LNCAP (cell line): ENCODE data around the gene GNAQ.

ENCODE experiments used
- TF ChIP-seq, protein P1 (sequence below): fragments of 450-650 bp; IDR thresholded peaks from 2 replicates; pipeline ENCODE4 v1.5.1; 2017; ENCODE audit warnings: mild to moderate bottlenecking

The GNAQ gene

DNA sequence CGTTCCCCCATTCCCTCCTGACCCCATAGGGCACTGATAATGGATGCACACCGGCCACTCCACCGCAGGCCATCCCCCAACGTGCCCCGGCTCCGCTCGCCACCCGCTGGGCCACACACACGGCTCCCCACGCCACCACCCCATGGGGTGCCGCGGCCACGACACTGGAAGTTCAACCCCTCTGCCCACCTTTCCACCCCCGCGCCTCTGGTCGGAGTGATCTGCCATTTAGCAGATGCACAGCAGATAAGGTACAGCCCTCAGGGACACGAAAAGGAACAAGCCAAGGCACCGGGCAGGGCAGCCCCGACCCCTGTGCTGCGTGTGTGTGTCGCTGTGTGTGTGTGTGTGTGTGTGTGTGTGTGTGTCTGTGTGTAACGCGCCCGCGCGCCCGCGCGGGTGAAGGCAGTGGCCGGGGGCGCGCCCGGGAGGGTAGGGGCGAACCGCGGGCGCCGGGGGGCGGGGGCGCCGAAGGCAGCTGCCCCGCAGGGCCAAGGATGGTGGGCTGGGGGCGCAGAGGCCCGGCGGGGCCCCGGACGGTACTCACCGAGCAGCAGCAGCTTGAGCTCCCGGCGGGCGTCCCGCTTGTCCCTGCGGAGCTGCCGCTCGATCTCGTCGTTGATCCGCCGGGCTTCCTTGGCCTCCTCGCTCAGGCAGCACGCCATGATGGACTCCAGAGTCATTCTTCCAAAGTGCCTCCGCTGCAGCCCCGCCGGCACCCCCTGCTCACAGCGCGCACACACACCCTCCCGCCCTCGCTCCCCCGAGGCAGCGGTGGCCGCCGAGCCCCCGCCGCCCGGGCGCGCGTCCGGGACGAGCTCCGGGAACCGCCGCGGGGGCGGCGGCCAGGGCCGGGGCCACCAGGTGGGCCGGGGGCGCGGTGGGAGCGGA is 813 bp downstream of the GNAQ start:
- TF ChIP-seq, protein P1, sequence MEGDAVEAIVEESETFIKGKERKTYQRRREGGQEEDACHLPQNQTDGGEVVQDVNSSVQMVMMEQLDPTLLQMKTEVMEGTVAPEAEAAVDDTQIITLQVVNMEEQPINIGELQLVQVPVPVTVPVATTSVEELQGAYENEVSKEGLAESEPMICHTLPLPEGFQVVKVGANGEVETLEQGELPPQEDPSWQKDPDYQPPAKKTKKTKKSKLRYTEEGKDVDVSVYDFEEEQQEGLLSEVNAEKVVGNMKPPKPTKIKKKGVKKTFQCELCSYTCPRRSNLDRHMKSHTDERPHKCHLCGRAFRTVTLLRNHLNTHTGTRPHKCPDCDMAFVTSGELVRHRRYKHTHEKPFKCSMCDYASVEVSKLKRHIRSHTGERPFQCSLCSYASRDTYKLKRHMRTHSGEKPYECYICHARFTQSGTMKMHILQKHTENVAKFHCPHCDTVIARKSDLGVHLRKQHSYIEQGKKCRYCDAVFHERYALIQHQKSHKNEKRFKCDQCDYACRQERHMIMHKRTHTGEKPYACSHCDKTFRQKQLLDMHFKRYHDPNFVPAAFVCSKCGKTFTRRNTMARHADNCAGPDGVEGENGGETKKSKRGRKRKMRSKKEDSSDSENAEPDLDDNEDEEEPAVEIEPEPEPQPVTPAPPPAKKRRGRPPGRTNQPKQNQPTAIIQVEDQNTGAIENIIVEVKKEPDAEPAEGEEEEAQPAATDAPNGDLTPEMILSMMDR: no peak

DNA sequence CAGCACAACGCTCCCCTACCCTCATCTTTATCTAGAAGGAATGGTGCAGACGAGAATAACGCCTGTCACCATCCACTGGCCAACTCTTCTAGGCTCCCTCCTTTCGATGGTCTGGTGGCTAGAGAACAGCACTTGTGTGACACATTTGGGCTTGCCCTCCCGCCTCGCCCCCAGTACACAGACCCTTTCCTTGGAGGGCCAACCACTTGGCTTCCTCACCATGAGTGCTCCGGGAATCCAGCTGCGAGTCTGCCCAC is 1.4 kb downstream of the GNAQ start:
- TF ChIP-seq, protein P1: no peak

DNA sequence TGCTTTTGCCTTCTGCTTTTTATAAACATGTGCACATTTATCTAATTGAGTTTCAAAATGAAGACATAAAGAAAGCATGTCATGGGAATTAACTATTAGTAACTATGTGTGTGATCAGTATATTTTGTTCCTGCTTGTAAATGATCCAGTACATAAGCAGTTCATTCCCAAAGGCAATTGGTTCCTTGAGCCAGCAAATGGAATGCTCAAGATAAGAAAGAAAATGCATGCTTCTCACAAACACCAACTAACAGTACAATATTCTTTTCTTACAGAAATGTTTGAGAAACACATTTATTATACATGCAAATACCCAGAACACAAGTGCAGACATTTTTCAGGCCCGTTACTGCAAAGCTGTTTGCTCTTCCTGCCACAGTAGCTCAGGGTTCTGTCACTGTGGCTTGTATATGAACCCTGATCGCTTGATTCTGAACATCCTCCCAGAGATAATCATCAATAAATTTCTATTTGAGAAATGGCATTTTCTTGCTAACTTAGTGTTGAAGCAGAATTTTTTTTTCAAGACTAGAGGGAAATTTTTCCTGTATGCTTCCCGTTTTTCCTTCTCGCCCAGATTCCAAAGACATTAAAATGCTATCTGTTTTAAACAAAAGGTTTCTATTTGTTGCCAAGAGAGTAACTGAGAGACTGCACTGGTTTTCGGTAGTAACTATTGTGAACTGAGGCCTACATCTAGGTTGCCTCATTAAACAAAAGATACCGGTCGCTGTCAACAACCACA is 1.9 kb downstream of the GNAQ start:
- TF ChIP-seq, protein P1: no peak

DNA sequence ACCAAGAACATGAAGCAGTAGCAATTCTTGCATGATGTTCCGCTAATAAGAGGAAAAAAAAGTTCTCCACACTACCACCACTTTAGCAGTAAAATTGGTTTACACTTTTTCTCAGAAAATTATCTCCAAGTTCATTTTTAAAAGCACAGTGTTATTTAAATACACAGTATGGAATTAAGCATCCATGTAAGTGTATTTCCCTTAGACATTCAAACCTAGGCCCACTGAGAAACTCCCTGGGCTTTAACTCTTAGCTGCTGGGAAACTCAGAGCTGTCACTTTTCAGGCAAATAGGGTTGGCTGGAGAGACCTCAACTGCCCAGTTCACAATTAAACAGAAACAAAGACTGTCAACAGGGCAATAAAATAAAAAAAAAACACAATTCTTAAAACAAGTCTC is 2.7 kb downstream of the GNAQ start:
- TF ChIP-seq, protein P1: no peak

DNA sequence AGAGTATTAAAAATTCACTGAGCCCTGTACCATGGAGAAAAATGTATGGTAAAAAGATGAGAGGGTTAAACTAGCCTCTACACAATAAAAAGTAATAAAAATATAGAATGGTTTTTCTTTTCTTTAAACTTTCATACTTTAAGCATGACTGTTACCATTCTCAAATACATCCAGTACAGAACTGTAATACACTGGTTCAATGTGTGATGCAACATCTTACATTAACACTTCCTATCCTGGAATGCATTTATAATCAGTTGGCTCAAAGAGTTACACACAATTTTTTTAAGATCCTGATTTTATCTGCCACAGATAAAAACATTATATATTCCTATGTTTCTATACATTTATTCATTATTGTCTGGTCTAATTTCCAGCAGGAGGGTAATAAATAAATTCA is 4.7 kb downstream of the GNAQ start:
- TF ChIP-seq, protein P1: no peak

DNA sequence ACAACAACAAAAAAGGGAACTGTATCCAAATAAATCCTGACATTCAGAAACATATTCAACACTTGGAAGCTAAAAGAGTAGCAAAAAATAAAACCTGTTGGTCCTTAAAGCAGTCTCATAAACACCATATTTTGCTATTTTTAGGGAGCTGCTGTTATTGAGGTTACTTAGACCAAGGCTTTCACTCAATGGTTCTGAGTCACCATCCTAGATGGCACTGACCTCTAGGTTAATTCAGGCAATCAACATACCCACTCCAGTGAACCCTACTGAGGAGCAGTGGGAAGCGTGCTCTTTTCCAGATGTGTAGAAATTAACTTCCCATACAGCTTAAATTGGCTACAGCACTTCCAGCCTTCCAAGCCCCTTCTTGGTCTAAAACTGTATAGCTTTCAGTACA is 5.2 kb downstream of the GNAQ start:
- TF ChIP-seq, protein P1: no peak

DNA sequence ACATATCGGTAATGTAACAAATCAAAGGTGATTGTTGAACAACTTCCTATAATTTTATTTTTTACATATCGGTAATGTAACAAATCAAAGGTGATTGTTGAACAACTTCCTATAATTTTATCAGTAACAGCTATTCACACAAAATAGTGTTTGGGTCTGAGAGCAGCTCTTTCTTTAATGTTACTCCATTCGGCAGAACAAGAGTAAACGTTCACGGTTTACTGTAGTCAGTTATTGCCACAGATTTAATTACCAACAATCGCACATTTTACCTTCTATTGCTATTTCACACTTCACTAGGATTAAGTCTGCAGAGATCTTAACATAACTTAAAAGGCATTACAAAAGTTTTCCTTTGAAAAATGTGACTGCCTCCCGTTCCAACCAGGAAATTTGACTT is 6.4 kb downstream of the GNAQ start:
- TF ChIP-seq, protein P1: no peak
